Ovary (tissue), 9 donors: ENCODE results near the gene DHRS7C. TPM values are rescaled to one million over a fixed set of nuclear protein-coding genes. Genes with fewer than 3 reads are reported as not detected.
"Not testable (repeated sequence)": the region's sequence is repeated elsewhere in the genome, so short reads cannot be mapped to it uniquely, and the experiment has no call there.

Experiments
- DNase-seq, 5 donors: peaks; one replicate each; pipeline ENCODE4 v3.0.0-alpha.2; 2019 to 2020
- H3K27ac ChIP-seq, 2 donors: fragments of 200-600 bp; one replicate each; pipeline versions ENCODE4 v1.5.1 to v1.8.0; 2019 to 2022
- H3K27me3 ChIP-seq: fragments of 200-600 bp; one replicate; pipeline ENCODE4 v1.8.0; 2022
- H3K36me3 ChIP-seq: fragments of 200-600 bp; sonication (generic); one replicate; pipeline ENCODE4 v1.5.1; 2019
- H3K4me1 ChIP-seq: one replicate; pipeline ENCODE4 v1.8.1; 2013; ENCODE audit warnings: mild to moderate bottlenecking, moderate library complexity; ENCODE audit not compliant: insufficient read depth
- H3K4me3 ChIP-seq: fragments of 200-600 bp; sonication (generic); one replicate; pipeline ENCODE4 v1.5.1; 2017
- H3K9me3 ChIP-seq, 2 donors: fragments of 200-600 bp in 1 of 2; sonication (generic) in 1 of 2; one replicate each; pipeline versions ENCODE4 v1.5.1 to v1.8.1; 2013 to 2019; ENCODE audit warnings: mild to moderate bottlenecking in 1 of 2, moderate library complexity in 1 of 2
- EP300 ChIP-seq: sonication (generic); formaldehyde crosslinking; IDR thresholded peaks from one replicate; pipeline ENCODE4 v1.6.1; 2017; ENCODE audit warnings: antibody characterized with exemption
- POLR2A ChIP-seq: fragments of 450-650 bp; IDR thresholded peaks from one replicate; pipeline ENCODE4 v1.6.1; 2017; ENCODE audit warnings: antibody characterized with exemption, mild to moderate bottlenecking, moderate library complexity
- WGBS, 3 donors: extraction: QIAGEN DNeasy Blood & Tissue Kit in 1 of 3; methylation state at CpG; one replicate each; pipeline versions ENCODE4 v1.1.5 to v1.1.7; 2013 to 2017; 5-methylcytosine and 5-hydroxymethylcytosine counted together
- intact Hi-C, 4 donors: fragments of 100-400 bp; cut with DNase I; formaldehyde crosslinking; loops; one replicate each; pipeline versions ENCODE4 v1.11.0 to v1.15.1; 2022 to 2023
- polyA plus RNA-seq, 2 donors: library from polyadenylated mRNA; stranded (reverse); fragments of 200-250 nt in 1 of 2; fragments of 350-450 nt in 1 of 2; fragmentation: Illumina TruSeq in 1 of 2; extraction: RNeasy Lipid Tissue Mini Kit (QIAGEN cat#74804) in 1 of 2; gene quantifications; one replicate each; pipeline ENCODE4 v1.2.3, GENCODE V29; 2013 to 2014
- total RNA-seq, 7 donors: library from RNA; depleted of rRNA in 2 of 7; stranded (reverse); fragments of >200 nt in 2 of 7; fragmentation: NEBNext Ultra II Directional in 3 of 7; extraction: Animal tissue kit (Norgen Biotek cat#: 25700) in 3 of 7; gene quantifications; one replicate each; pipeline versions ENCODE4 v1.1.0 to v1.2.4, GENCODE V29; 2016 to 2023
- TF ChIP-seq, protein P1 (sequence below), 3 donors: fragments of 450-650 bp in 2 of 3; fragments of 200-600 bp in 1 of 3; IDR thresholded peaks; one replicate each; pipeline versions ENCODE4 v1.5.1 to v1.8.0; 2016 to 2022; ENCODE audit warnings: antibody characterized with exemption in 3 of 3, mild to moderate bottlenecking in 1 of 3
- donor health status: DM: no; HTN: no; CAD: no; lungs with moderate emphysema.
- donor health status: DM: no; HTN: no; CAD: no.
- donor health status: Bipolar disorder and iron deficiency.
- donor health status: DM: yes; HTN: yes; CAD: no.
- donor health status: DM: no; HTN: no; CAD: no.
- donor health status: DM: yes; HTN: yes; CAD: no.

DHRS7C gene
- total and polyA plus RNA-seq, 9 donors = not detected

DNA sequence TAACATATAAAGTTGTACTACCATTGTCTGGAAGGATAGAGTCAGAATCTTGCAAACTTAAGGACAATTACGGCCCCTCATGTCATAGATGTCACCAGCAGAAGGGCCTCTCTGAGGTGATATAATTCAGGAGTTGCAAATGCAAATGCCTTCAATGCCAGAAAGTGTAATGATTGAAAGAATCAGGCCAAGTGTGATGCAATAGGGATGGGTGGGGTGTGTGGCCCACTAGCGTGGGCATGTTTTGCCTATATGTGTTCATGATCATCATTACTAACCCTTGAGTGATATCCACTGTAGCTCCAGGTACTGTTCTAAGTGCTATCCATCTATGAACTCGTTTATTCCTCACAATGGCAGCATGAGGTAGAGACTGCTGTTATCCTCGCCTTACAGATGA lies 1.1 kb downstream of the DHRS7C start:
- intact Hi-C loops = loop anchor here in 1 of 4 donors (10.0 kb wide), 1 partner anchor 104 kb away; no protein-coding TSS in a partner anchor
- TF ChIP-seq, protein P1, sequence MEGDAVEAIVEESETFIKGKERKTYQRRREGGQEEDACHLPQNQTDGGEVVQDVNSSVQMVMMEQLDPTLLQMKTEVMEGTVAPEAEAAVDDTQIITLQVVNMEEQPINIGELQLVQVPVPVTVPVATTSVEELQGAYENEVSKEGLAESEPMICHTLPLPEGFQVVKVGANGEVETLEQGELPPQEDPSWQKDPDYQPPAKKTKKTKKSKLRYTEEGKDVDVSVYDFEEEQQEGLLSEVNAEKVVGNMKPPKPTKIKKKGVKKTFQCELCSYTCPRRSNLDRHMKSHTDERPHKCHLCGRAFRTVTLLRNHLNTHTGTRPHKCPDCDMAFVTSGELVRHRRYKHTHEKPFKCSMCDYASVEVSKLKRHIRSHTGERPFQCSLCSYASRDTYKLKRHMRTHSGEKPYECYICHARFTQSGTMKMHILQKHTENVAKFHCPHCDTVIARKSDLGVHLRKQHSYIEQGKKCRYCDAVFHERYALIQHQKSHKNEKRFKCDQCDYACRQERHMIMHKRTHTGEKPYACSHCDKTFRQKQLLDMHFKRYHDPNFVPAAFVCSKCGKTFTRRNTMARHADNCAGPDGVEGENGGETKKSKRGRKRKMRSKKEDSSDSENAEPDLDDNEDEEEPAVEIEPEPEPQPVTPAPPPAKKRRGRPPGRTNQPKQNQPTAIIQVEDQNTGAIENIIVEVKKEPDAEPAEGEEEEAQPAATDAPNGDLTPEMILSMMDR (IDR thresholded peaks at IDR 0.05) = no peak
- TF ChIP-seq POLR2A (no peak), EP300 (no peak)
- no peak for DNase-seq
- H3K4me1 ChIP-seq = no peaks in the 10 kb centered on the region
- no peaks in the 10 kb centered on the region for H3K27me3 ChIP-seq
- H3K4me3 ChIP-seq = no peak overlapping the region
- WGBS, 3 donors = 86 to 92% (median 89%) methylated on average over 4 of the region's 4 CpGs
- H3K9me3 ChIP-seq = no peaks in the 10 kb centered on the region
- no peaks in the 10 kb centered on the region for H3K36me3 ChIP-seq
- H3K27ac ChIP-seq = no peak overlapping the region

DNA sequence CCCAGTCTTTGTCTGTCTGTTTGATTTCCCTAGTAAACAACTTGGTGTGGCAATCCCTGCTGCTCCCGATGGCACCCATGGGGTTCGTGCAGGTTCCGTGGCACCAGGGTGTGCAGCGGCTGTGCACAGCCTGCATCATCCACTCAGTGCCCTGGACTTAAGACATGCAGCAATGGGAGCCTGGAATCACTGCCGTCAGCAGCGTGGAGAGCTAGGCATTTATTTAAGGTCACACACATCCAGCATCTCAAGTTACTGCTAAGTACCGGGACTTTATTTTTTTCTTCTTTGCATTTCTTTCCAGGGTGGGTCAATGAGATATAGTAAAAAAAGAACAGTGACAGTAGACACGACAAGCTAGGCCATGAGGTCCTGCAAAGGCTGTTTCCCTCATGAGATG lies 2.8 kb downstream of the DHRS7C start:
- no peaks in the 10 kb centered on the region for H3K27me3 ChIP-seq
- intact Hi-C loops = no loop called here
- H3K4me1 ChIP-seq = no peaks in the 10 kb centered on the region
- TF ChIP-seq, protein P1 (IDR thresholded peaks at IDR 0.05) = no peak
- TF ChIP-seq POLR2A = no peak
- TF ChIP-seq EP300 = no peak
- no peaks in the 10 kb centered on the region for H3K9me3 ChIP-seq
- no peak overlapping the region for H3K27ac ChIP-seq
- H3K36me3 ChIP-seq = no peaks in the 10 kb centered on the region
- no peak for DNase-seq
- no peak overlapping the region for H3K4me3 ChIP-seq
- 85 to 94% (median 89%) methylated on average over 8 of the region's 8 CpGs for WGBS, 3 donors

GRCh38 chr17:9784544-9784943 lies 6.8 kb downstream of the DHRS7C start:
- Histone ChIP-seq H3K36me3 (no peaks in the 10 kb centered on the region), H3K9me3 (no peaks in the 10 kb centered on the region), H3K27ac (no peak overlapping the region), H3K27me3 (no peaks in the 10 kb centered on the region), H3K4me3 (no peak overlapping the region), H3K4me1 (no peaks in the 10 kb centered on the region)
- 87 to 91% (median 91%) methylated on average over 2 of the region's 2 CpGs for WGBS, 3 donors
- DNase-seq = no peak
- intact Hi-C loops = no loop called here
- TF ChIP-seq EP300 = no peak
- TF ChIP-seq, protein P1 (IDR thresholded peaks at IDR 0.05) = no peak
- no peak for TF ChIP-seq POLR2A

GRCh38 chr17:9783465-9783864 lies 7.9 kb downstream of the DHRS7C start:
- DNase-seq, H3K27ac ChIP-seq, H3K4me1 ChIP-seq, H3K27me3 ChIP-seq, H3K36me3 ChIP-seq, H3K4me3 ChIP-seq, intact Hi-C loops, H3K9me3 ChIP-seq: not testable (repeated sequence)
- 82 to 84% (median 84%) methylated on average over 5 of the region's 5 CpGs for WGBS, 3 donors

DNA sequence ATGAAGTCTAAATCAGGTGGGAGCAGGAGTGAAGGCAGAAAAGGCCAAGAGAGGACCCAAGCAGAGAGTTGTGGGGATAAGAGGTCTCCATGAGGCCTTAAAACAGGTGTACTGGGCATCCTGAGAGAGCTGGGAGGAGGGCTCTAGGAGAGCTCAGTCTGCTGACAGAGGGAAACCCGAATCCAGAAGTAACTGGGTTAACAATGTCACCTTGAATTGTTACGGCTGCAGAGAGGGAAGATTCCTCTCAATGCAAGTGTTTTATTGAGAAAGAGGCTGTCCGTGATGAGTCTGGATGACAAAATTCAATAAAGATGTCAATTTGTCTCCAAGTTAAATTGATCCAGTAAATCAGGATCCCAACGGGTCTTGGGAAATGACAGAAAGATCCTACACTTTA lies 8.3 kb downstream of the DHRS7C start:
- intact Hi-C loops = no loop called here
- no peaks in the 10 kb centered on the region for H3K4me1 ChIP-seq
- 64 to 73% (median 73%) methylated on average over 4 of the region's 4 CpGs for WGBS, 3 donors
- no peaks in the 10 kb centered on the region for H3K36me3 ChIP-seq
- no peak for DNase-seq
- no peak overlapping the region for H3K27ac ChIP-seq
- H3K9me3 ChIP-seq = no peaks in the 10 kb centered on the region
- TF ChIP-seq POLR2A = no peak
- no peak for TF ChIP-seq EP300
- TF ChIP-seq, protein P1 (IDR thresholded peaks at IDR 0.05) = no peak
- no peaks in the 10 kb centered on the region for H3K27me3 ChIP-seq
- no peak overlapping the region for H3K4me3 ChIP-seq
